K562 (cell line): ENCODE data around the gene ATG7. TPM values are rescaled to one million over a fixed set of nuclear protein-coding genes. Genes with fewer than 3 reads are reported as not detected.

Experiments
- ATAC-seq: fragments of 200-7000 bp; cut with Tn5 transposase; 3 replicates; pipeline ENCODE4 v1.9.1; 2020; ENCODE audit warnings: moderate library complexity
- BruUV-seq: library from RNA; stranded (reverse); fragments of 400-500 nt; replicated peaks from 2 replicates; lab custom pipeline; 2021; lab: Mats Ljungman, UMichigan
- CTCF ChIA-PET: fragments of 300-600 bp; formaldehyde crosslinking; extraction: SDS; loops from one replicate; lab custom pipeline; 2021; ENCODE audit warnings: low intra/inter-chr PET ratio; lab: Yijun Ruan, JAX
- POLR2A ChIA-PET: fragments of 300-600, 350-650 bp; sonication (Branson Sonifier 250); formaldehyde crosslinking; extraction: SDS; loops from one replicate; lab custom pipeline; 2021; ENCODE audit warnings: antibody characterized with exemption, inconsistent platforms; lab: Yijun Ruan, JAX
- DNase-seq, 4 experiments: peaks; one replicate each; pipeline versions ENCODE4 v3.0.0 to v3.0.0-alpha.2; 2011 to 2018; ENCODE audit warnings: low spot score in 3 of 4, mixed read lengths in 3 of 4; ENCODE audit errors: extremely low read depth in 1 of 4
- FAIRE-seq: peaks from 2 replicates; lab custom pipeline; 2011; peaks lifted over from hg19 to GRCh38; lab: Jason Lieb, UNC
- H2AFZ ChIP-seq: 2 replicates; pipeline ENCODE4 v1.6.0; 2011; ENCODE audit warnings: low read depth, low read length, control low read depth, inconsistent platforms
- H3K27ac ChIP-seq: fragments of 200-600 bp; 3 replicates; pipeline ENCODE4 v1.8.0; 2011; ENCODE audit warnings: low read depth, mild to moderate bottlenecking, control low read depth, inconsistent platforms, low read length, moderate library complexity, mixed read lengths; ENCODE audit errors: extremely low read depth
- H3K27me3 ChIP-seq, 2 experiments: fragments of 300-600 bp in 1 of 2; 2 replicates in 1 of 2; 3 replicates in 1 of 2; pipeline versions ENCODE4 v1.6.0 to v1.8.0; 2011; ENCODE audit warnings: inconsistent platforms in 2 of 2, low read length in 2 of 2, mild to moderate bottlenecking in 1 of 2, mixed read lengths in 1 of 2, moderate library complexity in 1 of 2; ENCODE audit not compliant: control insufficient read depth in 2 of 2, insufficient read depth in 2 of 2
- H3K36me3 ChIP-seq: fragments of 300-600 bp; 3 replicates; pipeline ENCODE4 v1.8.0; 2011; ENCODE audit warnings: mild to moderate bottlenecking, low read length, inconsistent platforms; ENCODE audit not compliant: control insufficient read depth, insufficient read depth
- H3K4me1 ChIP-seq, 2 experiments: fragments of 200-600 bp in 1 of 2; replicated peaks in 1 of 2; 2 replicates in 1 of 2; 3 replicates in 1 of 2; pipeline versions ENCODE4 v1.5.1 to v1.8.0; 2011; ENCODE audit warnings: inconsistent platforms in 2 of 2, low read length in 2 of 2, mild to moderate bottlenecking in 1 of 2, mixed read lengths in 1 of 2, moderate library complexity in 1 of 2; ENCODE audit not compliant: control insufficient read depth in 2 of 2, insufficient read depth in 2 of 2
- H3K4me2 ChIP-seq: 2 replicates; pipeline ENCODE4 v1.6.1; 2011; ENCODE audit warnings: low read length, control low read depth, inconsistent platforms, mixed read lengths; ENCODE audit not compliant: insufficient read depth
- H3K4me3 ChIP-seq: fragments of 200-600 bp; sonication (generic), shearing (Covaris generic); 2 replicates; pipeline ENCODE4 v1.5.1; 2016; ENCODE audit warnings: control low read depth, inconsistent platforms
- H3K79me2 ChIP-seq: fragments of 200-600 bp; 3 replicates; pipeline ENCODE4 v1.8.0; 2011; ENCODE audit warnings: low read length, inconsistent platforms; ENCODE audit not compliant: control insufficient read depth, insufficient read depth
- H3K9ac ChIP-seq, 2 experiments: 2 replicates each; pipeline versions ENCODE4 v1.6.0 to v1.6.1; 2011; ENCODE audit warnings: low read depth in 2 of 2, low read length in 2 of 2, control low read depth in 1 of 2, inconsistent platforms in 1 of 2, mild to moderate bottlenecking in 1 of 2, mixed read lengths in 1 of 2; ENCODE audit not compliant: insufficient read depth in 1 of 2
- H3K9me1 ChIP-seq: one replicate; pipeline ENCODE4 v1.6.0; 2011; ENCODE audit warnings: inconsistent platforms, mild to moderate bottlenecking, low read length, moderate library complexity; ENCODE audit not compliant: control insufficient read depth, insufficient read depth
- H3K9me3 ChIP-seq: replicated peaks from 2 replicates; pipeline ENCODE4 v1.5.1; 2011; ENCODE audit warnings: low read depth, low read length, inconsistent platforms; ENCODE audit not compliant: control insufficient read depth, insufficient read depth
- H4K20me1 ChIP-seq: replicated peaks from 2 replicates; pipeline ENCODE4 v1.6.1; 2011; ENCODE audit warnings: low read length, inconsistent platforms, mixed read lengths; ENCODE audit not compliant: control insufficient read depth, insufficient read depth
- CBX3 ChIP-seq, 2 experiments: IDR thresholded peaks; 1 replicate in 1 of 2; 2 replicates in 1 of 2; pipeline ENCODE4 v1.6.1; 2012; ENCODE audit warnings: inconsistent platforms in 2 of 2, low read length in 2 of 2, borderline replicate concordance in 1 of 2, control low read depth in 1 of 2
- CEBPB ChIP-seq: fragments of 450-650 bp; IDR thresholded peaks from 2 replicates; pipeline ENCODE4 v1.6.1; 2016; ENCODE audit warnings: missing genetic modification characterization, missing compliant biosample characterization
- GMEB1 ChIP-seq: fragments of 250-450 bp; sonication (Bioruptor Pico); IDR thresholded peaks from 2 replicates; pipeline ENCODE4 v1.4.0; 2020; ENCODE audit warnings: mild to moderate bottlenecking
- HNRNPLL ChIP-seq: fragments of 200-400 bp; formaldehyde crosslinking; IDR thresholded peaks from 2 replicates; pipeline ENCODE4 v1.6.1; 2017; ENCODE audit warnings: low read length, low read depth, mild to moderate bottlenecking; ENCODE audit not compliant: poor library complexity, severe bottlenecking
- JUNB ChIP-seq: fragments of 450-650 bp; formaldehyde crosslinking; conservative IDR thresholded peaks from 2 replicates; pipeline ENCODE4 v1.4.0; 2020; ENCODE audit warnings: mild to moderate bottlenecking
- MLX ChIP-seq, 2 experiments: fragments of 450-650 bp in 1 of 2; sonication (generic) in 1 of 2; formaldehyde crosslinking; conservative IDR thresholded peaks; 2 replicates each; pipeline versions ENCODE4 v1.4.0 to v1.8.1; 2020 to 2022; ENCODE audit warnings: mild to moderate bottlenecking in 1 of 2, missing genetic modification reagents in 1 of 2
- NELFE ChIP-seq: IDR thresholded peaks from 2 replicates; pipeline ENCODE4 v1.6.1; 2011; ENCODE audit warnings: mild to moderate bottlenecking; ENCODE audit not compliant: insufficient read depth, insufficient read length
- NFIX ChIP-seq: fragments of 250-450 bp; sonication (Bioruptor Pico); IDR thresholded peaks from 2 replicates; pipeline ENCODE4 v1.4.0; 2020; ENCODE audit warnings: low read depth, mild to moderate bottlenecking, moderate library complexity
- SLC30A9 ChIP-seq: fragments of 250-450 bp; sonication (Bioruptor Pico); IDR thresholded peaks from 2 replicates; pipeline ENCODE4 v1.8.0; 2022; ENCODE audit warnings: mild to moderate bottlenecking, moderate library complexity
- SMARCE1 ChIP-seq: fragments of 450-650 bp; IDR thresholded peaks from 2 replicates; pipeline ENCODE4 v1.7.1; 2016; ENCODE audit warnings: mild to moderate bottlenecking
- TBP ChIP-seq: optimal IDR thresholded peaks from 2 replicates; pipeline ENCODE3; 2011; ENCODE audit warnings: low read depth, low read length, improper control_type of control experiment
- U2AF2 ChIP-seq: fragments of 200-400 bp; formaldehyde crosslinking; optimal IDR thresholded peaks from 2 replicates; pipeline ENCODE3; 2017; ENCODE audit warnings: low read depth, mild to moderate bottlenecking, low read length
- ZFP1 ChIP-seq: fragments of 450-650 bp; formaldehyde crosslinking; IDR thresholded peaks from 2 replicates; pipeline ENCODE4 v1.4.0; 2020; ENCODE audit warnings: mild to moderate bottlenecking, mixed read lengths
- ZNF445 ChIP-seq: fragments of 250-450 bp; sonication (Bioruptor Pico); IDR thresholded peaks from 2 replicates; pipeline ENCODE4 v1.4.0; 2020; ENCODE audit warnings: low read depth, mild to moderate bottlenecking, moderate library complexity
- WGBS: fragments of 100-300 bp; shearing (Covaris generic); methylation state at CpG from one replicate; pipeline ENCODE4 v1.1.6; 2016; ENCODE audit warnings: low coverage, mixed read lengths; ENCODE audit not compliant: insufficient coverage; ENCODE audit errors: missing lambda C conversion rate; 5-methylcytosine and 5-hydroxymethylcytosine counted together
- in situ Hi-C: fragments of 300-500 bp; cut with MboI; formaldehyde crosslinking; loops from 4 replicates; pipeline ENCODE4 v1.15.0; 2018; ENCODE audit warnings: inconsistent platforms, mixed read lengths
- intact Hi-C: fragments of 100-400 bp; cut with micrococcal nuclease; formaldehyde crosslinking; loops from 2 replicates; pipeline ENCODE4 v1.14.2; 2022
- polyA plus RNA-seq, 8 experiments: library from polyadenylated mRNA; depleted of rRNA in 4 of 8; stranded (reverse) in 5 of 8; unstranded in 3 of 8; fragments of >200 nt; fragmentation: Nextera tagmentation in 2 of 8; fragmentation: Illumina TruSeq in 1 of 8; extraction: Ambion mirVana in 2 of 8; extraction: Trizol in 1 of 8; gene quantifications; 2 replicates each; pipeline versions ENCODE4 v1.2.1 to v1.2.3, GENCODE V29; 2011 to 2014; ENCODE audit warnings: inconsistent platforms in 1 of 8, missing spikeins in 1 of 8
- total RNA-seq, 7 experiments: library from RNA; depleted of rRNA in 6 of 7; stranded (reverse); fragments of >200 nt in 6 of 7; fragmentation: Illumina TruSeq in 2 of 7; extraction: Trizol in 2 of 7; gene quantifications; 2 replicates each; pipeline versions ENCODE4 v1.2.1 to v1.2.3, GENCODE V29; 2011 to 2021; ENCODE audit warnings: low replicate concordance in 1 of 7
- TF ChIP-seq, protein P1 (sequence below): fragments of 200-800 bp; sonication (Bioruptor generic); IDR thresholded peaks from 2 replicates; pipeline ENCODE4 v1.6.1; 2017; ENCODE audit warnings: missing genetic modification characterization, missing compliant biosample characterization

ATG7 gene
- total and polyA plus RNA-seq, 9 of the 15 experiments (the other 6 are each of a cell fraction or from before 2014, with no cell fraction given) = 18.3 to 45.3 (median 33.6) TPM

DNA sequence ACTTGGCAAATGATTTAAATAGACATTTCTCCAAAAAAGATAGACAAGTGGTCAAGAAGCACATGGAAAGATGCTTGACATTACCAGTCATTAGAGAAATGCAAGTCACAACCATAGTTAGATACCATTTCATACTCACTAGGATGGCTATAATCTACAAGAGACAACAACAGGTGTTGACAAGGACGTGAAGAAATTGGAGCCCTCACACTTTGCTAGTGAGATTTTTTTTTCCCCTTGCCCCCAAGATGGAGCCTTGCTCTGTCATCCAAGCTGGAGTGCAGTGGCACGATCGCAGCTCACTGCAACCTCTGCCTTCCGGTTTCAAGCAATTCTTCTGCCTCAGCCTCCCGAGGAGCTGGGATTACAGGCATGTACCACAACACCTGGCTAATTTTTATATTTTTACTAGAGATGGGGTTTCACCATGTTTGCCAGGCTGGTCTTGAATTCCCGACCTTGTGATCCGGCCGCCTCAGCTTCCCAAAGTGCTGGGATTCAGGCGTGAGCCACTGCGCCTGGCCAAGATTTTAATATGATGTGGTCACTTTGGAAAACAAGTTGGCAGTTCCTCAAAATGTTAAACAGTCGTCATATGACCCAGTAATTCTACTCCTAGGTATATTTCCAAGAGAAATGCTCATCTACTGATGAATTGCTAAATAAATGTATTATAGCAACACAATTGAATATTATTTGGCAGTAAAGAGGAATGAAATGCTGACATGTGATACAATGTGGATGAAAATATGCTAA is 103.3 kb downstream of the ATG7 start (continued):
- TF ChIP-seq, protein P1, sequence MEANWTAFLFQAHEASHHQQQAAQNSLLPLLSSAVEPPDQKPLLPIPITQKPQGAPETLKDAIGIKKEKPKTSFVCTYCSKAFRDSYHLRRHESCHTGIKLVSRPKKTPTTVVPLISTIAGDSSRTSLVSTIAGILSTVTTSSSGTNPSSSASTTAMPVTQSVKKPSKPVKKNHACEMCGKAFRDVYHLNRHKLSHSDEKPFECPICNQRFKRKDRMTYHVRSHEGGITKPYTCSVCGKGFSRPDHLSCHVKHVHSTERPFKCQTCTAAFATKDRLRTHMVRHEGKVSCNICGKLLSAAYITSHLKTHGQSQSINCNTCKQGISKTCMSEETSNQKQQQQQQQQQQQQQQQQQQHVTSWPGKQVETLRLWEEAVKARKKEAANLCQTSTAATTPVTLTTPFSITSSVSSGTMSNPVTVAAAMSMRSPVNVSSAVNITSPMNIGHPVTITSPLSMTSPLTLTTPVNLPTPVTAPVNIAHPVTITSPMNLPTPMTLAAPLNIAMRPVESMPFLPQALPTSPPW (CRISPR knock-in tag) = no peak
- TF ChIP-seq TBP (no peak), ZFP1 (CRISPR knock-in tag) (no peak), CBX3 (IDR thresholded peaks at IDR 0.05; ENCODE audit: borderline replicate concordance in 1 of 2, low read length in 2 of 2) (no peak), U2AF2 (no peak)
- TF ChIP-seq, all 486 proteins: peak for 0

DNA sequence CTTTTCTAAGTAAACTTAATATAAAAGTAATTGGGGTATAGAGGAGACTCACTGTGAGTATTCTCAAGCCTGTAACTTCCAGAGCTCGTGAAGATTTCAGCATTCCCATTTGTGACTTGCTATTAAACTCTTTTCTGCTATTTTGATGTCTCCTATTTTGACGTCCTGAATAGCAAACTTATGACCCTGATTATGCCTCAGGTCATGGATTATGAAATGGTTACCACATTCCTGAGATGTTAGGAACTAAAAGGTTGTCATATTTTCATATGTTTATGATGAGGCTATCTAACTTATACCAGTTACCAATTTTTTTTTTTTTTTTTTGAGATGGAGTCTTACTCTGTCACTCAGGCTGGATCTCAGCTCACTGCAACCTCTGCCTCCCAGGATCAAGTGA is 105.5 kb downstream of the ATG7 start:
- Histone ChIP-seq H3K9ac (no peak overlapping the region), H3K79me2 (no peaks in the 10 kb centered on the region), H3K4me2 (no peak overlapping the region), H3K27me3 (no peaks in the 10 kb centered on the region), H3K4me1 (no peaks in the 10 kb centered on the region), H2AFZ (no peak overlapping the region), H4K20me1 (no peaks in the 10 kb centered on the region), H3K9me3 (no peaks in the 10 kb centered on the region), H3K9me1 (no peaks in the 10 kb centered on the region), H3K4me3 (no peak overlapping the region), H3K27ac (no peak overlapping the region), H3K36me3 (peaks cover 6% of the 10 kb centered on the region)
- FAIRE-seq (no peak), DNase-seq (no peak), ATAC-seq (no peak)
- BruUV-seq = no TSS peak
- intact Hi-C loops = loop anchor here (2.0 to 10.0 kb wide), 2 partner anchors 265 to 457 kb away; partner anchors contain the start of gene VGLL4
- in situ Hi-C loops = no loop called here
- CTCF ChIA-PET = interaction anchor here (0.7 kb wide), 1 partner anchor 276 kb away, joined by 3 read pairs; no protein-coding TSS in a partner anchor
- no peak for TF ChIP-seq HNRNPLL
- TF ChIP-seq SLC30A9 (CRISPR knock-in tag) = no peak
- no peak for TF ChIP-seq JUNB (CRISPR knock-in tag)
- no peak for TF ChIP-seq CEBPB
- TF ChIP-seq MLX (CRISPR knock-in tag; conservative IDR thresholded peaks at IDR 0.05) = no peak
- TF ChIP-seq SMARCE1 = no peak
- TF ChIP-seq NELFE = no peak
- TF ChIP-seq NFIX (CRISPR knock-in tag) = no peak
- TF ChIP-seq GMEB1 (CRISPR knock-in tag) = no peak
- TF ChIP-seq ZNF445 (CRISPR knock-in tag) = no peak
- POLR2A ChIA-PET = no interaction called here
- 74% methylated on average over 2 of the region's 2 CpGs for WGBS
